A172 (cell line): Measurements from ENCODE around the gene GPAT2. TPM values are rescaled to one million over a fixed set of nuclear protein-coding genes. Genes with fewer than 3 reads are reported as not detected.
"Not testable (repeated sequence)": the region's sequence is repeated elsewhere in the genome, so short reads cannot be mapped to it uniquely, and the experiment has no call there.

Source experiments
- DNase-seq: peaks from one replicate; pipeline ENCODE4 v3.0.0-alpha.2; 2015; ENCODE audit warnings: low spot score
- total RNA-seq: library from RNA; depleted of rRNA; stranded (reverse); fragments of >200 nt; shearing (Covaris generic); gene quantifications from 2 replicates; pipeline ENCODE4 v1.2.3, GENCODE V29; 2014; rRNA removed

The GPAT2 gene, protein sequence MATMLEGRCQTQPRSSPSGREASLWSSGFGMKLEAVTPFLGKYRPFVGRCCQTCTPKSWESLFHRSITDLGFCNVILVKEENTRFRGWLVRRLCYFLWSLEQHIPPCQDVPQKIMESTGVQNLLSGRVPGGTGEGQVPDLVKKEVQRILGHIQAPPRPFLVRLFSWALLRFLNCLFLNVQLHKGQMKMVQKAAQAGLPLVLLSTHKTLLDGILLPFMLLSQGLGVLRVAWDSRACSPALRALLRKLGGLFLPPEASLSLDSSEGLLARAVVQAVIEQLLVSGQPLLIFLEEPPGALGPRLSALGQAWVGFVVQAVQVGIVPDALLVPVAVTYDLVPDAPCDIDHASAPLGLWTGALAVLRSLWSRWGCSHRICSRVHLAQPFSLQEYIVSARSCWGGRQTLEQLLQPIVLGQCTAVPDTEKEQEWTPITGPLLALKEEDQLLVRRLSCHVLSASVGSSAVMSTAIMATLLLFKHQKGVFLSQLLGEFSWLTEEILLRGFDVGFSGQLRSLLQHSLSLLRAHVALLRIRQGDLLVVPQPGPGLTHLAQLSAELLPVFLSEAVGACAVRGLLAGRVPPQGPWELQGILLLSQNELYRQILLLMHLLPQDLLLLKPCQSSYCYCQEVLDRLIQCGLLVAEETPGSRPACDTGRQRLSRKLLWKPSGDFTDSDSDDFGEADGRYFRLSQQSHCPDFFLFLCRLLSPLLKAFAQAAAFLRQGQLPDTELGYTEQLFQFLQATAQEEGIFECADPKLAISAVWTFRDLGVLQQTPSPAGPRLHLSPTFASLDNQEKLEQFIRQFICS
- total RNA-seq: not detected in 2 replicates

DNA sequence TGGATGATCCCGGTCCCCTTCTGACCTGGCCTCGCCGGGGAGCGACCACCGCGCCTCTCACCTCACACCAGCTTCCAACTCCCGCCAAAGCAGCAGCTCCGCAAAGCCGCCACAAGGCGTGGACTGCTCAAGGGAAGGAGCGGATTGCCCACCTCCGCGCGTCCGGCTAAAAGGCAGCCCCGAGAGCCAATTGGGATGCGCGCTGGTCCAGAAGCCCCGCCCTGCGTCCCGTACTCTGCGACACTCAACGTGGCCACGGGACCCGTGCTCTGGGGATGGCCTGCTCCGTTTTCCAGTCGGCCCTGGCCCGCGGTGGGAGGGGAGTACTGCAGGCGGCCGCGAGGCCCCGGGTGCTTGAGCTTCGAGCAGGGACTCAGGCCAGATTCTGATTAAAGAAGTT, at the start of gene GPAT2:
Gene GPAT2 (minus strand): TSS at position 125 of the 400 bp plus-strand sequence. CDS start 2,557 bp downstream, outside the sequence.
- not testable (repeated sequence) for DNase-seq

DNA sequence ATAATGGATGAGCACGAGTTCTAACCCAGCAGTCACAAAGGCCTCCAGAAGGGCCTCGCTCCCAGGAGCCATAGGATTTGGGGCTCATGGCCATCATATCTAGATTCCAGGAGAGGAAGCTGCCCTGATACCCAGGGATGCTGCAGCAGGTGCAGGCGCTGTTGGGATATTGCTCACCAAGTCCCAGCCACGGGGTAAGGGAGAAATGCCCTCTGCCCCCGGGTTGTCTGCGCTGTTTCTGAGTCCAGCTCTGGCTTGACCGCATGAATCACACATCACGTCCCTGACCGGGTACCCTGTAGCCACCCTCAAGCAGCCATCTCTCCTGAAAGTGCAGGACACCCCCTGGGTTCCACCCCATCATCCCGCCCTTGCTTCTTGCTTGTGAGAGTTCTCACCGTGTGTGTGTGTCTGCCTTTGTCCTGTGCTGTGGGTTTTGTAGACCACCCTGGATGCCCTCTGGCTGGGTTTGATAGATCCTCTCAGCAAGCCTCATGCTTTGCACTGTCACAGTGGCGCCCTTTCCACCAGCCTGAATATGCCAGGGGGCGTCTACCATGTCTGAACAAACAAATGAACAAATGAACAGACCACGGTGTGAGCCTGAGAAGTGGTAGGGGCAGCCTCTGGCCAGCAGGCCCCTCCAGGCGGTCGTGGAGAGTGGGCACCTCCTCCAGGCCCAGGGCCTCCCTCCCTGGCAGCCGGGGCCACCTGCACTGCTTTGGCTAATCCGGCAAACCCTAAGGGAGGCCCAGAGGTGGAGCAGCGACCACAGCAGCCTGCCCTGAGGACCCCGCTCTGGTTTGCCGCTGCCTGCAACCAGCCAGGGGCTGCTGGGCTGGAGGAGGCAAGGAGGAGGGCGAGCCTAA, 49.5 kb upstream of the GPAT2 start:
- DNase-seq: no peak

DNA sequence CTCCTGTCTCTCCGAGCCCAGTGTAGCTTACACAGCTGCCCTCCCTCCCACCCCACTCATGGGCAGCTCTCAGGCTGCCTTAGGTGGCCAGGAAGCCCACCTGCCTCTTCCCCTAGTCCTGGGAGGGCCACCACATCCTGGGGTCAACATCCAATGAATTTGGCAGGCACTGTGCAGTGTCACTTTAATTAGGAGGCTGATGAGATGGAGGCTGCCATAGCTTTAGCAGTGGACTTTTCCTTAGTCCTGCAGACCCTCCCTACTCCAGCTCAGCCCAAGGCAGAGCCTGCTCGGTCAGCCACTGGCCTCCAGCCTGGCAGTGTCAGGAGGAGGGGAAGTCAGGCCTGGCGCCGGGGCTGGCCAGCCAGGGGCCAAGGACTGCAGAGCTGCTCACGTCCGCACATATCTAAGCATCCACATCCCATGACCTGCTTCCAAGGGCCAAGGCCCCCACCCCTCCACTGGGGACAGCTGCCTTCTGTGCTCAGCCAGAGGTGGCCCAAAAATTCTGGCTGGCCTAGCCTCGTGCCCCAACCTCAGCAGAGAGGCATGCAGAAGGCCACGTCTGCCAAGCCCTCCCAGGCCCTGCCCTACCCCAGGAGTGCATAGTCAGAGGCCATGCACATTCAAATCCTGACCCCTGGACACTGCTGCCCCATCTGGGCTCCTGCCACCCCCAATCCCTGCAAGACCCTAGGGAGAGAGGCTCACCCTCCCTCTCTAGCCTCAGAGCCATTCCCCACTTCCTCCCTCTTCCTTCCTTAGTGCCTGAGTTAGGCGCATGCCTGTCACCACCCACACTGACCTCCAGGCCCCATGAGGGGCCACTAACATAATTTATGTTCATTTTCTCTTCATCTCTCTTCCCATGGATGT, 48.6 kb upstream of the GPAT2 start:
- DNase-seq: no peak

DNA sequence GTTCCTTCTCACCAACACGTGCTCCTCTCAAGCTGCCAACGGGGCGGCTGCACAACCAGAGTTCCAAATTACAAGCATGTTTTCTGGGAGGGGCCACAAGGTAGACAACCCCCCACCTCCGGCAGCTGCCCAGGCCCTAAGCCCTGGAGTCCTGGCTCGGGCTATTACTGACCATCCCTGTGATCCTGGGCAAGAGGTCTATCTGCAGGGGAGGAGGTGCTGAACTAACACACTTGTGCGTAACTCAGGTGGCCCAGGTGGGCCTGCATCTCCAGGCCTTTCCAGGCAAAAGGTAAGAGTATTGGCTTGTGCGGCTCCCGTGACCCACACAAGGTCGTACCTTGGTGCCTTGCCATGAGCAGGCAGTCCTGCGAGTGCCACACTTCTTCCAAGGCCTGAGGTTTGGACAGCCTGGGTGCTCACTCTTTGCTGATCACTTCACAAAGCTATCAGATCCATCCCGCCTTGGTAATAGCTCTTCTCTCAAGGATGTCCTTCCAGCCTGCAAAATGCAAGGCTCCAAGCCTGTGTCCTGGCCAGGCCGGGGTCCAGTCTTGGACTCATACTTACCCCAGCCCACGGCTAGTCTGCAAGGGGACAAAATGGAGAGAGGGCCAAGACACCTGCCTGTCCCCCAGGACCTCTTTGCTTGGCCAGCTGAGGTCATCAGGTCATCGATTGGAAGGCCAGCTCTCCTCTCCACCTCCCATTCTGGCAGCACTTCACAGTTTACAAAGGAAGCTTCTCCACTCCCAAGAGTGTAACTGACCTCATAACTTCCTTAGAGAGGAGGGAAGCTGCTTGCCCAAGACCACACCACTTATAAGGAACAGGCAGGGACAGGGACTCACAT, 47.7 kb upstream of the GPAT2 start:
- no peak for DNase-seq

DNA sequence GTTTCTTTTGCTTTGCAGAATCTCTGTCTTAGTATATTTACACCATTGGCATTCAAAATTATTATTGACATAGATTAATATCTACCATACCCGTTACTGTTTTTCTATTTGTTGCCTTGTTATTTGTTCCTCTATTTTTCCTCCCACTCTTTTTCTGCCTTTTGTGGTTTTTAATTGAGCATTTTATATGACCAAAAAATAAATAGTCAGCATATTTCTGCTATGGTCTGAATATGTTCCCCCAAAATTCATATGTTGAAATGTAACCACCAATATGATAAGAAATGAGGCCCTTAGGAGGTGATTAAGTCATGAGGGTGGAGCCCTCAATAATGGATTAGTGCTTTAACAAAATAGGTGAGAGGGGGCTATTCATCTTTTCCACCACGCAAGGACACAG, 46.3 kb upstream of the GPAT2 start:
- no peak for DNase-seq

DNA sequence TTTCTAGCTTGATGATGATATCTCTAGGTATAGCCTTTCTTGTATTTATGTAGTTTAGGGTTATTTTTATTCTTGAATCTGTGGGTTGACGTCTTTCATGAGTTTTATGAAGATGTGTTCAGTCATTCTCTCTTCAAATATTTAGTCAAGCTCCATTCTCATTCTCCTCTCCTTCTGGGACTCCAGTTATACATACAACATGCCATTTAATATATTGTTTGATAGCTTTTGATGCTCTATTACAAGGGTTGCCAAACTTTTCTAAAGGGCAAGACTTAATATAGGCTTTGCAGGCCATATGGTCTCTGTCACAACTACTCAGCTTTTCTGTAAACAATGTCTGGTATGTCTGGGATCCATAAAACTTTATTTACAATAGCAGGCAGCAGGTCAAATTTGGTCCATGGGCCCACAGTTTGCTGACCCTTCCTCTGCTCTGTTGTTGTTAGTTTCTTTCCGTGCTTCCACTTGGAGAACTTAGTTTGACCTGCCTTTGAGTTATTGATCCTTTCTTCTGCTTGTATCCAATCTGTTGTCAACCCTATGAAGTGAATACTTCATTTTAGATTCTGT, 40.6 kb upstream of the GPAT2 start:
- DNase-seq: no peak

DNA sequence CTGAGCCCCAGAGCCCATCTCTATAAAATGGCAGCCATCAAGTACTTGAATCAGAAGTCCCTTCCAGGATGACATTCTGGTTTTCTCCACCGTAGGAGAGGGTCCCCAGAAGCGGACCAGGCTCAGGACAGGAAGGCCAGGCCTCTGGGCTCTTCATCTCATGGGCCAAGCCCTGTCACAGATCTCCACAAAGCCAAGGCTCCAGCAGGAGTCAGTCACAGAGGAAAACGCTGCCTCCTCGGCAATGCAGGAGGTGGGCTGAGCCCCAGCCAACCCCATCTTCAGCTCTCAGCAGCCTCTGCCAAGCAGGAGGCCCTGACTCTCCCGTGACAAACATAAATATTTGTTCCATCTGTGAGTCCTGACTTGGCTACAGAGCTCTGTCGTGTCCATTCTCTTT, 39.4 kb upstream of the GPAT2 start:
- no peak for DNase-seq

DNA sequence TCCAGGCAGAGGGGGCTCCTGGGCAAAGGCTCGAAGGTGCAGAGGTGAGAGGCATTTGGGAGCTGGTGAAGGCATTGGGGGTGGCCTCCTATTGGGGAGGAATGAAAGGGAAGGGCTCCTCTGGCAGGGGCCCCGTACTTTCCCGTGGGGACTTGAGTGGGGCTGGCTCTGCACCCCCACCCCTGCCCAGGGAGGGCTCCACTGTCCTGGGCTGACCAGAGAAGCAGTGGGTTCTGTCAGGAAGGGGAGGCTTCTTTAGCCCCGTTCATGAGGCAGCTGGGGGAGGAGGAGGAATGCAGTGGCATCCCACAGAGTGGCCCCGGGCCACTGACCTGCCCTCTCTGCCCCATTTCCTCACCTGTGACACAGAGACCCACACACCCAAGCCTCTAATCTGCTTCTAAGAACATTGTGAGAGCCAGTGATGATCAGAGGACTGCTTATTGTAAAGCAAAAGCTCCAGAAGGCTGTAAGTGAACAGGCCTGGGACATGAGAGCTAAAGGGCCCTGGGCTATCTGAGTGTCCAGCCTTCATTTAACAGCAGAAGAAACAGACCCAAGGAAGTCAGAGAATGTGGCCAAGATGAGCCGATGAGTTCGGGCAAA, 38.6 kb upstream of the GPAT2 start:
- no peak for DNase-seq

DNA sequence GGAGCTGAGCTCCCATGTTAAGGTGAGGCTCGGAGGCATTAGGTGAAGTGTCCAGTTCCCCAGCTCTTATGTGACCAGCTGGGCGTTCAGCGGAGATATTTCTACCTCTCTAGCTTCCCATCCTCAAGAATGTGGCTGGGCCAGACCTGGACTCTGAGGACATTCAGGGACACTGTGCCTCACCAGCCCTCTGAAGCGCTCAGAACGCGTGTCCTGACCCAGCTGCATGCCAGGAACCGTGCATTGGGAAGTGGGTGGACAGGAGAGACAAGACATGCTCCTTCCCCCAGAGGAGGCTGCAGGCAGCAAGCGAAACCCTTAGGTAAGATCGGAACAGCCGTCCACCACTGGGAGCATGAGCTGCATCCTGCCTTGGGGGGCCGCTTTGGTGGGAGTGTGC, 38.0 kb upstream of the GPAT2 start:
- no peak for DNase-seq

DNA sequence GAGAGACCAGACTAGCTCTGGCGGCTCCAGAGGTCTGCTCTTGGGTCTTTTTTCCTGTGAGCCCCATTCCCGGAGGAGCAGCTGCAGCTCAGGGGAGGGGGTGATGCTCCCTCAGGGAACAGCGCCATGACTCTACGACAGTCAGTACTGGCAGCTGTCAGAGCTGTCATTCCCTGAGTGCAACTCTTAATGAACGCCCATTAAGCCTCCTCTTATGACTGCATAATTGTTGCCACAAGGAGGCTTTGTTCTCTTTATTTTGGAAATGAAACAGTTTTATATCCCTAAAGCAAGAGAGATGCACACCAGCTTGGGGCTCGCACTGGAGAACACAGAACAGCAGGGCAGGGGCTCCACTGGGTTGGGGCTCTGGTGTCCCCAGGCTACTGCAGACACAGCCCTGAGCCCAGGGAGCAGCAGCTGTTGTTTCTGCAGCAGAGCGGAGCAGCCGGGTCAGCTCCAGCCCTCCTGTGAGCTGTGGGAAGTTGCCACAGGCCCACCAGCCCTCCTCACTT, 37.3 kb upstream of the GPAT2 start:
- DNase-seq: not testable (repeated sequence)

DNA sequence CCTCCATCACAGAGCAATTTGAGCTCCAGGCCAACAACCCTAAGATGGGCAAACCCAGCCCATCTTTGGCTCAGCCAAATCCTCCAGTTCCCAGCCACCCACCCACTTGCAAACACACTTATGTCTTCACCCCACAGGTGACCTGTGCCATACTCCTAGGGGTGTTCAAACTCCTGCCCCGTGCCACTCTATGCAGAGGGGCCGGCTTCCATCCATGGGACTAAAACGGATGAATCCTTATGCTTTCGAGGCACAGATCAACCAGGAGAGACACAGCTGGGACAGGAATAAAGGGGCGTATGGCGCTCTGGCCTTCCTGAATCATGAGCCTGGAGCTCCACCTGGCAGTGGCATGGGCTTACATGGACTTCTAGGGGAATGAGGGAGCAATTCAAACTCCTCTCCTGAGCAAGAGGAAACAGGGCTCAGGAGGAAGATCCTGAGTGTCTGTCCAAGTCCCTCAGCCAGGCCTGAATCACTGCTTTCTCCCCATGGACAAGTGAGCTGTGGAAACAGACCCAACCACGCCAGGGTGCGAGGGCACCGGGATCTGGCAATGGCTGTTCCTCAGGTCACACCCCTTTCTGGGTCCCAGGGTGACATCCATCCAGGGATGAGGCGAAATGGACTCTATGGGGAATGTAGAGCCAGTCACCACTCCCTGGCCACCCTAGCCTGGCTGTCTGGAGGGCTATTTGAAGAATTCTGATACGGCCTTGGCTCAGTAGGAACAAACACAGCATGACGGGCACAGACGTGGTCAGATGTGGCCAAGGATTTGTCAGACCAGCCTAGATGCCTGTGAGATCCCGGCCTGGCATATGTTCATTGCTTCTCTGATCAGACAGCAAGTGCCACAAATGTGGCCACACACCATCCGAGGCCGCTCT, 36.6 kb upstream of the GPAT2 start:
- not testable (repeated sequence) for DNase-seq

DNA sequence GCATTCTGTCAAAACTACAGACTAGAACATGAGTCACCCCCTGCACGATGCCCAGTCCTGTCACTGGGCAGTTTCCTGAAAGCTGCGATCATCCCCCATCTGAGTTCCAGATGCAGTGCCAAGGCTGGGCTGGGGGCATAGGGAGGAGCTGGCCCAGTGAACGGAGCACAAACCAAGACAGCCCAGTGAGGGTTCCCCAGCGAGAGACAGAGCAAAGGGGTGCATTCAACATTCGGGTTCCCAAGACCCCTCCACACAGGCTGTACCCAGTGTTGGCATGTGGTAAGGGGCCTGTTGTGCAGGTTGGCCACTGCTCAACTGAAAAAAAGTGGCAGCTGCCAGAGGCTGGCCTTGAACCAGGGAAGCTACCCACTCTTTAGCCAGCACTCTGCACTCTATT, 35.6 kb upstream of the GPAT2 start:
- not testable (repeated sequence) for DNase-seq

DNA sequence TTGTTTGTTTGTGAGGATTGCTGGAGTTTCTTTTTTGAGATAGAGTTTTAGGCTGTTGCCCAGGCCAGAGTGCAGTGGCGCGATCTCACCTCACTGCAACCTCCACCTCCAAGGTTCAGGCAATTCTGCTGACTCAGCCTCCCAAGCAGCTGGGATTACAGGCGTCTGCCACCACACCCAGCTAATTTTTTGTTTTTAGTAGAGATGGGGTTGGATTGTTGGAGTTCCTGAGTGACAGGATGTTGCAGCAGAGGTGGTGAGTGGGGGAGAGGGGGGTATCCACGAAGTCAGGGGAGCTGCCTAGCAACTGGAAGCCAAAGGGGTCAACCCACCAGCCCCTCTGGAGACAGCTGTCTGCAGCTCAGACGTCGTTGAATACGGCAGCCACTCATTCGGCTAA, 35.2 kb upstream of the GPAT2 start:
- DNase-seq: not testable (repeated sequence)

DNA sequence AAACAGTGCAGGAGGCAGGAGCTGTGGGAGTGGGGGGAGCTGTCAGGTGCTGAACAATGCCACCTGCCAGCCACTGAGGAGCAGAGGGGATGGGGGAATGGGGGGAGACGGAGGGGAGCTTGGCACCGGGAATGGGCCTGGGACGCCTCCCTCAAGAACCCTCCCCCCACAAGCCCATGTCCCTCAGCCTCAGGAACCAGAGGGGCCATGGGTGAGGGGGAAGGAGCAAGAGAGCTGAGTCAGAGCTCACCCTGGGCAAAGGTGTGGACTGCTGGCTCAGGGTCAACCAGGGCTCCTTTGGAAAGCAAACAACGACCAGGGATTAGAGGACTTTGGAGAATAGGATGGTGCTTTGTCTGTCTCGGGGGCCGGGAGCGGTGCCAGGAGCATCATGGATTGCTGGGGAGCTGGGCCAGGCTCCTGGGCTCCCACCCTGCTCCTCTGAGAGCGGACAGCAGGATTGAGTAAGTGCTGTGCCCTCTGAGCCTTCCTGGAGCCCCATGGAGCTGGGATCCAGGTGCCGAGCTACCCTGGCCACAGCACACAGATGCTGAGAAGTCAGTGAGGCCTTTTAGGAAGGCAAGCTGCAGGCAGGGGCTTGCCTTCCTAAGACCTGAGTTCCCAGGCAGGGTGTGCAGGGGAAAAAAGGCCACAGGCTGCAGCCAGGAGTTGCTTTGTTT, 33.3 kb upstream of the GPAT2 start:
- not testable (repeated sequence) for DNase-seq

DNA sequence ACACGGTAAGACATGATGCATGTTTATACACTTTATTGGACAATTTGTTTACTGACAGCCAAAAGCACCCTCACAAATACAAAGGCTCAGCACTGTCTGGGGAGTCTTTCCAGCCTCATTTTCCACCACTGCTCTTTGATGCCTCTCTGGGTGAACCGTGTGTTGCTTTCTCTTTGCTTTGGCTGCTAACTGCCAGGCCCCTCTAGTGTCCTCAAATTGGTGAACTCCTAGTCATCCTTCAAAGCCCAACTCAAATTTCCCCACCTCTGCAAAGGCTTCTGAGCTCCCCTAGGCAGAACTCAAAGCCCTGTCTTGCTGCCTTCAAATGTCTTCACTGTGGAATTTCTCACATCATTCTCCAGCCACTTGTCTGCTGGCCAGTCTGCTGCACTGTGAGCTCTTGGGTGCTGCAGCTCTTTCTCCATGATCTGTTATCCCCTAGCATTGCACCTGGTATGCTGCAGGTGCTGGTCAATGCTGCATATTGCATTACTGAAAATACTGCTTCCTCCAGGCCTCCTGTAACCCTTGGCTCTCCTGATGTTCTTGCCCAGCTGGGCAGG, 32.5 kb upstream of the GPAT2 start:
- not testable (repeated sequence) for DNase-seq

DNA sequence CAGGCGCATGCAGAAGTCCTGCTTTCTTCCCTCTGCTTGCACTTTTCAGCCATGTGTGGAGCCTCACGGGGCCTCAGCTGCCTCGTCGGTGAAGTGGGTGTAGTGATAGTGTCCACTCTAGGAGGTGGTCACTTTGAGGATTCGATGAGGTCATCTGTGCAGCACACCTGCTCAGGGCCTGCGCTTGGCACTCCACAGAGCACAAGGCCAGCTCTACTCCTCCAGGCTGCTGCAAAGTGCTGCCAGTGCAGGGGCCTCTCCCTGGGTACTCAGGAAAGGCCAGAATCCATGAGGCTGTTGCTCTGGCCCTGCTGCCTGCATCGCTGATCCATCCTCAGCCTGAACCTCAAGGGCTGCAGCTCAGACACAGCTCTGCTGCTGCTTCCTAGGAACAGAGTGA, 31.8 kb upstream of the GPAT2 start:
- not testable (repeated sequence) for DNase-seq

DNA sequence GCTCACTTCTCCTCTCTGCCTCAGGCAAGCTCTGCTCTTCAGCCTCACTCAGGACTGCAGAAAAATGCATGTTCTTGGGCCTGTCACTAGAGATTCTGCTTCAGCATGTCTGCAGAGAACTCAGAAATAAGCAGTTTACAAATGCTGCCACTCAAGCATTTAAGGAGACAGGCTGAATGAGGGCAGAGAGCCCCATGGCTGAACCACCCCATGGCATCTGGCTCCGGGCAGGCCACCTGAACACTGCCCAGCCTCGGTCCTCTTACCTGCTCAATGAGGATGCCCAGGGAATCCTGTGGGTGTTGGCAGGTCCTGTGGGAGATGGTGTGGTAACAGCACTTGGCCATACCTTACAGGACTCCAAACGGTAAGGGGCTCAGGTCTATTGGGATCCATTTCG, 31.2 kb upstream of the GPAT2 start:
- DNase-seq: not testable (repeated sequence)
